SJSA1 (cell line): ENCODE data around the gene BARX2. TPM values are rescaled to one million over a fixed set of nuclear protein-coding genes. Genes with fewer than 3 reads are reported as not detected.

Experiments used
- DNase-seq, 2 experiments: peaks; one replicate each; pipeline ENCODE4 v3.0.0-alpha.2; 2015 to 2020; ENCODE audit warnings: low spot score in 2 of 2, low read depth in 1 of 2
- H3K27ac ChIP-seq: fragments of 250-450 bp; sonication (Bioruptor Pico); 2 replicates; pipeline ENCODE4 v1.5.1; 2020; ENCODE audit warnings: mild to moderate bottlenecking, moderate library complexity
- H3K27me3 ChIP-seq: fragments of 250-450 bp; sonication (Bioruptor Pico); replicated peaks from 2 replicates; pipeline ENCODE4 v1.5.1; 2020; ENCODE audit warnings: mild to moderate bottlenecking, moderate library complexity
- H3K36me3 ChIP-seq: fragments of 250-450 bp; sonication (Bioruptor Pico); 2 replicates; pipeline ENCODE4 v1.5.1; 2020; ENCODE audit warnings: mild to moderate bottlenecking
- H3K4me1 ChIP-seq: fragments of 250-450 bp; sonication (Bioruptor Pico); replicated peaks from 2 replicates; pipeline ENCODE4 v1.6.1; 2021; ENCODE audit warnings: mild to moderate bottlenecking
- H3K4me3 ChIP-seq: fragments of 250-450 bp; sonication (Bioruptor Pico); 2 replicates; pipeline ENCODE4 v1.5.1; 2020; ENCODE audit warnings: mild to moderate bottlenecking
- H3K9me3 ChIP-seq: fragments of 250-450 bp; sonication (Bioruptor Pico); replicated peaks from 2 replicates; pipeline ENCODE4 v1.5.1; 2020; ENCODE audit warnings: mild to moderate bottlenecking
- total RNA-seq: library from RNA; depleted of rRNA; stranded (reverse); fragments of >200 nt; shearing (Covaris generic); gene quantifications from 2 replicates; pipeline ENCODE4 v1.2.3, GENCODE V29; 2014

Gene BARX2
- total RNA-seq, 1 experiment from 2014 or later, result not detected

GRCh38 chr11:129383060-129383459 lies 7.4 kb downstream of the BARX2 start:
- Histone ChIP-seq H3K36me3 (no peaks in the 10 kb centered on the region), H3K4me1 (no peaks in the 10 kb centered on the region), H3K27ac (no peak overlapping the region), H3K27me3 (no peaks in the 10 kb centered on the region; the same call in 1 of the 2 replicates), H3K4me3 (no peak overlapping the region), H3K9me3 (no peaks in the 10 kb centered on the region)
- no peak for DNase-seq

- H3K27me3 ChIP-seq, result no peaks in the 10 kb centered on the region; the same call in 1 of the 2 replicates
- no peaks in the 10 kb centered on the region for H3K36me3 ChIP-seq
- DNase-seq, result no peak
- no peak overlapping the region for H3K27ac ChIP-seq
- H3K9me3 ChIP-seq, result no peaks in the 10 kb centered on the region
- no peaks in the 10 kb centered on the region for H3K4me1 ChIP-seq
- no peak overlapping the region for H3K4me3 ChIP-seq
Measured at GRCh38 chr11:129383502-129383901, 7.9 kb downstream of the BARX2 start.

- Histone ChIP-seq H3K36me3 (no peaks in the 10 kb centered on the region), H3K4me1 (no peaks in the 10 kb centered on the region), H3K27me3 (no peaks in the 10 kb centered on the region; the same call in 1 of the 2 replicates), H3K4me3 (no peak overlapping the region), H3K27ac (no peak overlapping the region), H3K9me3 (no peaks in the 10 kb centered on the region)
- DNase-seq, result no peak
Measured at GRCh38 chr11:129384415-129384814, 8.8 kb downstream of the BARX2 start.

- no peaks in the 10 kb centered on the region for H3K9me3 ChIP-seq
Measured at GRCh38 chr11:129385801-129386200, 10.2 kb downstream of the BARX2 start.

GRCh38 chr11:129386795-129387397 lies 11.2 kb downstream of the BARX2 start:
- DNase-seq, result no peak

More at GRCh38 chr11:129385801-129386200, 10.2 kb downstream of the BARX2 start:
- Histone ChIP-seq H3K4me3 (no peak overlapping the region), H3K27me3 (no peaks in the 10 kb centered on the region), H3K27ac (no peak overlapping the region), H3K4me1 (no peaks in the 10 kb centered on the region), H3K36me3 (no peaks in the 10 kb centered on the region)
- DNase-seq, result no peak

GRCh38 chr11:129387434-129387833 lies 11.8 kb downstream of the BARX2 start:
- H3K9me3 ChIP-seq, result no peaks in the 10 kb centered on the region
- DNase-seq, result no peak
- H3K4me1 ChIP-seq, result no peaks in the 10 kb centered on the region
- H3K4me3 ChIP-seq, result no peak overlapping the region
- H3K36me3 ChIP-seq, result no peaks in the 10 kb centered on the region
- no peaks in the 10 kb centered on the region for H3K27me3 ChIP-seq
- H3K27ac ChIP-seq, result no peak overlapping the region

More at GRCh38 chr11:129386795-129387397, 11.2 kb downstream of the BARX2 start:
- no peaks in the 10 kb centered on the region for H3K9me3 ChIP-seq
- H3K27ac ChIP-seq, result no peak overlapping the region
- H3K27me3 ChIP-seq, result no peaks in the 10 kb centered on the region
- H3K4me3 ChIP-seq, result no peak overlapping the region
- H3K36me3 ChIP-seq, result no peaks in the 10 kb centered on the region
- H3K4me1 ChIP-seq, result no peaks in the 10 kb centered on the region

GRCh38 chr11:129388824-129389223 lies 13.2 kb downstream of the BARX2 start:
- H3K4me1 ChIP-seq, result no peaks in the 10 kb centered on the region
- H3K27ac ChIP-seq, result no peak overlapping the region
- no peaks in the 10 kb centered on the region for H3K27me3 ChIP-seq
- no peak overlapping the region for H3K4me3 ChIP-seq
- H3K9me3 ChIP-seq, result no peaks in the 10 kb centered on the region
- DNase-seq, result no peak
- H3K36me3 ChIP-seq, result no peaks in the 10 kb centered on the region

- H3K4me3 ChIP-seq, result no peak overlapping the region
- no peaks in the 10 kb centered on the region for H3K9me3 ChIP-seq
- H3K27ac ChIP-seq, result no peak overlapping the region
- no peak for DNase-seq
- no peaks in the 10 kb centered on the region for H3K36me3 ChIP-seq
- H3K4me1 ChIP-seq, result no peaks in the 10 kb centered on the region
- no peaks in the 10 kb centered on the region for H3K27me3 ChIP-seq
Measured at GRCh38 chr11:129390303-129390821, 14.7 kb downstream of the BARX2 start.

- no peak for DNase-seq
- Histone ChIP-seq H3K27me3 (no peaks in the 10 kb centered on the region), H3K36me3 (no peaks in the 10 kb centered on the region), H3K27ac (no peak overlapping the region), H3K4me3 (no peak overlapping the region), H3K9me3 (no peaks in the 10 kb centered on the region), H3K4me1 (no peaks in the 10 kb centered on the region)
Measured at GRCh38 chr11:129391360-129391759, 15.7 kb downstream of the BARX2 start.

GRCh38 chr11:129391821-129392220 lies 16.2 kb downstream of the BARX2 start:
- Histone ChIP-seq H3K9me3 (no peaks in the 10 kb centered on the region), H3K27ac (no peak overlapping the region), H3K4me1 (no peaks in the 10 kb centered on the region), H3K4me3 (no peak overlapping the region), H3K27me3 (no peaks in the 10 kb centered on the region), H3K36me3 (no peaks in the 10 kb centered on the region)
- DNase-seq, result no peak

- Histone ChIP-seq H3K9me3 (no peaks in the 10 kb centered on the region), H3K27ac (no peak overlapping the region), H3K36me3 (no peaks in the 10 kb centered on the region), H3K4me3 (no peak overlapping the region), H3K27me3 (no peaks in the 10 kb centered on the region), H3K4me1 (no peaks in the 10 kb centered on the region)
- no peak for DNase-seq
Measured at GRCh38 chr11:129392995-129393394, 17.3 kb downstream of the BARX2 start.

- DNase-seq, result no peak
- H3K27me3 ChIP-seq, result no peaks in the 10 kb centered on the region
- H3K9me3 ChIP-seq, result no peaks in the 10 kb centered on the region
- H3K27ac ChIP-seq, result no peak overlapping the region
- no peaks in the 10 kb centered on the region for H3K36me3 ChIP-seq
- no peak overlapping the region for H3K4me3 ChIP-seq
- H3K4me1 ChIP-seq, result no peaks in the 10 kb centered on the region
Measured at GRCh38 chr11:129394709-129395108, 19.1 kb downstream of the BARX2 start.

- no peaks in the 10 kb centered on the region for H3K4me1 ChIP-seq
- no peaks in the 10 kb centered on the region for H3K36me3 ChIP-seq
- no peak overlapping the region for H3K4me3 ChIP-seq
- no peak for DNase-seq
- H3K27me3 ChIP-seq, result no peaks in the 10 kb centered on the region
- no peak overlapping the region for H3K27ac ChIP-seq
- no peaks in the 10 kb centered on the region for H3K9me3 ChIP-seq
Measured at GRCh38 chr11:129395432-129395831, 19.8 kb downstream of the BARX2 start.

- Histone ChIP-seq H3K27me3 (no peaks in the 10 kb centered on the region), H3K4me1 (no peaks in the 10 kb centered on the region), H3K4me3 (no peak overlapping the region), H3K9me3 (no peaks in the 10 kb centered on the region), H3K27ac (no peak overlapping the region), H3K36me3 (no peaks in the 10 kb centered on the region)
- no peak for DNase-seq
Measured at GRCh38 chr11:129395883-129396282, 20.2 kb downstream of the BARX2 start.

- no peaks in the 10 kb centered on the region for H3K9me3 ChIP-seq
- no peak overlapping the region for H3K4me3 ChIP-seq
- H3K27ac ChIP-seq, result no peak overlapping the region
- no peaks in the 10 kb centered on the region for H3K27me3 ChIP-seq
- no peak for DNase-seq
- H3K36me3 ChIP-seq, result no peaks in the 10 kb centered on the region
- no peaks in the 10 kb centered on the region for H3K4me1 ChIP-seq
Measured at GRCh38 chr11:129396454-129396853, 20.8 kb downstream of the BARX2 start.
